SK-N-SH (cell line): ENCODE data around the gene HS3ST5. TPM values are rescaled to one million over a fixed set of nuclear protein-coding genes. Genes with fewer than 3 reads are reported as not detected.

Source experiments
- CTCF ChIA-PET: fragments of 300-600, 350-600 bp; formaldehyde crosslinking; extraction: SDS; loops from one replicate; lab custom pipeline; 2021; lab: Yijun Ruan, JAX
- POLR2A ChIA-PET: fragments of 350-600 bp; sonication (Branson Sonifier 250); formaldehyde crosslinking; extraction: SDS; loops from one replicate; lab custom pipeline; 2020; ENCODE audit warnings: antibody characterized with exemption, inconsistent platforms; lab: Yijun Ruan, JAX
- DNase-seq: peaks from one replicate; pipeline ENCODE4 v3.0.0; 2012
- H2AFZ ChIP-seq: fragments of 200-600 bp; sonication (generic); 2 replicates; pipeline ENCODE4 v1.8.1; 2016; ENCODE audit warnings: antibody characterized with exemption, mild to moderate bottlenecking, low read depth
- H3F3A ChIP-seq: fragments of 200-600 bp; sonication (generic); replicated peaks from 2 replicates; pipeline ENCODE3; 2016; ENCODE audit warnings: antibody characterized with exemption, mild to moderate bottlenecking; ENCODE audit not compliant: insufficient read depth
- H3K27ac ChIP-seq, 2 experiments: fragments of 200-500 bp in 1 of 2; fragments of 200-600 bp in 1 of 2; sonication (Bioruptor generic) in 1 of 2; sonication (generic), shearing (Covaris generic) in 1 of 2; 2 replicates each; pipeline versions ENCODE4 v1.5.1 to v1.6.1; 2014 to 2016; ENCODE audit warnings: low read depth in 2 of 2, inconsistent platforms in 1 of 2, low read length in 1 of 2, mild to moderate bottlenecking in 1 of 2, mixed read lengths in 1 of 2
- H3K27me3 ChIP-seq: fragments of 200-600 bp; sonication (generic), shearing (Covaris generic); 2 replicates; pipeline ENCODE4 v1.6.1; 2016; ENCODE audit warnings: mixed run types; ENCODE audit not compliant: insufficient read depth
- H3K36me3 ChIP-seq, 2 experiments: fragments of 200-500 bp in 1 of 2; fragments of 200-600 bp in 1 of 2; sonication (Bioruptor generic) in 1 of 2; sonication (generic) in 1 of 2; replicated peaks in 1 of 2; 2 replicates each; pipeline versions ENCODE3 to v1.5.1; 2014 to 2016; ENCODE audit warnings: low read length in 1 of 2, mild to moderate bottlenecking in 1 of 2; ENCODE audit not compliant: insufficient read depth in 2 of 2, control insufficient read depth in 1 of 2
- H3K4me1 ChIP-seq, 2 experiments: fragments of 200-500 bp in 1 of 2; fragments of 200-600 bp in 1 of 2; sonication (Bioruptor generic) in 1 of 2; sonication (generic), shearing (Covaris generic) in 1 of 2; 2 replicates each; pipeline versions ENCODE4 v1.5.1 to v1.6.1; 2014 to 2016; ENCODE audit warnings: low read depth in 1 of 2, low read length in 1 of 2, mixed run types in 1 of 2; ENCODE audit not compliant: insufficient read depth in 2 of 2, control insufficient read depth in 1 of 2
- H3K4me2 ChIP-seq: fragments of 200-600 bp; sonication (generic), shearing (Covaris generic); 2 replicates; pipeline ENCODE4 v1.6.1; 2017; ENCODE audit warnings: mixed run types
- H3K4me3 ChIP-seq, 2 experiments: fragments of 200-500 bp in 1 of 2; fragments of 200-600 bp in 1 of 2; sonication (Bioruptor generic) in 1 of 2; sonication (generic), shearing (Covaris generic) in 1 of 2; 2 replicates each; pipeline versions ENCODE4 v1.5.1 to v1.8.1; 2014 to 2016; ENCODE audit warnings: low read depth in 2 of 2, inconsistent platforms in 1 of 2, low read length in 1 of 2, mild to moderate bottlenecking in 1 of 2, mixed read lengths in 1 of 2, moderate library complexity in 1 of 2
- H3K79me2 ChIP-seq: fragments of 200-600 bp; sonication (generic); 2 replicates; pipeline ENCODE4 v1.8.1; 2017; ENCODE audit warnings: mild to moderate bottlenecking; ENCODE audit not compliant: insufficient read depth
- H3K9ac ChIP-seq: fragments of 200-600 bp; sonication (generic); 2 replicates; pipeline ENCODE4 v1.6.1; 2017; ENCODE audit warnings: mixed run types
- H3K9me2 ChIP-seq: fragments of 200-600 bp; sonication (generic); 2 replicates; pipeline ENCODE4 v1.6.1; 2017; ENCODE audit warnings: mixed run types
- H3K9me3 ChIP-seq: fragments of 200-600 bp; sonication (generic); 2 replicates; pipeline ENCODE4 v1.6.1; 2017; ENCODE audit warnings: mixed run types, mild to moderate bottlenecking, moderate library complexity
- H4K20me1 ChIP-seq: fragments of 200-600 bp; sonication (generic); 2 replicates; pipeline ENCODE4 v1.6.1; 2017; ENCODE audit warnings: mild to moderate bottlenecking, mixed run types; ENCODE audit not compliant: insufficient read depth
- CTCF ChIP-seq: fragments of 200-600 bp; sonication (generic); IDR thresholded peaks from 2 replicates; pipeline ENCODE4 v1.6.1; 2017; ENCODE audit warnings: antibody characterized with exemption, mild to moderate bottlenecking, moderate library complexity
- ELF1 ChIP-seq: IDR thresholded peaks from 2 replicates; pipeline ENCODE4 v1.4.0; 2012
- EP300 ChIP-seq, 2 experiments: IDR thresholded peaks; 2 replicates each; pipeline versions ENCODE4 v1.4.0 to v1.6.1; 2012; ENCODE audit warnings: borderline replicate concordance in 1 of 2, low read depth in 1 of 2, low read length in 1 of 2
- EZH2phosphoT487 ChIP-seq: fragments of 200-600 bp; sonication (generic); IDR thresholded peaks from 2 replicates; pipeline ENCODE4 v1.6.1; 2017; ENCODE audit warnings: low read depth, mixed run types, mild to moderate bottlenecking, antibody characterized with exemption, moderate library complexity, borderline replicate concordance
- GATA2 ChIP-seq: sonication (generic); formaldehyde crosslinking; IDR thresholded peaks from 2 replicates; pipeline ENCODE4 v1.5.0; 2020; ENCODE audit warnings: mild to moderate bottlenecking, missing genetic modification reagents
- JUND ChIP-seq: IDR thresholded peaks from 2 replicates; pipeline ENCODE4 v1.4.0; 2012
- MEF2A ChIP-seq: IDR thresholded peaks from 2 replicates; pipeline ENCODE4 v1.4.0; 2012; ENCODE audit warnings: low read depth, borderline replicate concordance
- POLR2AphosphoS5 ChIP-seq: IDR thresholded peaks from 2 replicates; pipeline ENCODE4 v1.6.1; 2012; ENCODE audit warnings: low read depth, low read length
- WGBS: methylation state at CpG from one replicate; pipeline ENCODE4 v1.1.6; 2017; ENCODE audit warnings: low lambda C conversion rate; 5-methylcytosine and 5-hydroxymethylcytosine counted together
- polyA plus RNA-seq, 3 experiments: library from polyadenylated mRNA; depleted of rRNA; stranded (reverse); fragments of >200 nt; gene quantifications; 2 replicates each; pipeline ENCODE4 v1.2.3, GENCODE V29; 2012
- TF ChIP-seq, protein P1 (sequence below): fragments of 150-350 bp; IDR thresholded peaks from 2 replicates; pipeline ENCODE4 v1.6.1; 2017; ENCODE audit warnings: antibody characterized with exemption, low read length, low read depth, borderline replicate concordance
- TF ChIP-seq, protein P2 (sequence below): fragments of 150-350 bp; IDR thresholded peaks from 2 replicates; pipeline ENCODE4 v1.6.1; 2016; ENCODE audit warnings: mild to moderate bottlenecking, low read depth, low read length
- TF ChIP-seq, protein P3 (sequence below): IDR thresholded peaks from 2 replicates; pipeline ENCODE4 v1.4.0; 2012; ENCODE audit warnings: low read depth, borderline replicate concordance
- TF ChIP-seq, protein P4 (sequence below): IDR thresholded peaks from 2 replicates; pipeline ENCODE4 v1.4.0; 2012; ENCODE audit warnings: low read depth, borderline replicate concordance

HS3ST5 gene
- polyA plus RNA-seq, 1 of the 3 experiments (the other 2 are of a cell fraction) = 0.02 TPM

- Histone ChIP-seq H3K4me3 (no peak overlapping the region), H3K4me1 (peaks cover 3 to 12% of the 10 kb centered on the region in 2 experiments; a peak in 3 of 4 replicates), H3K9ac (no peak overlapping the region), H3F3A (no peaks in the 10 kb centered on the region), H3K9me3 (no peaks in the 10 kb centered on the region), H4K20me1 (no peaks in the 10 kb centered on the region), H3K79me2 (no peaks in the 10 kb centered on the region), H3K27me3 (no peaks in the 10 kb centered on the region)
- 85% methylated on average over 4 of the region's 4 CpGs for WGBS
- POLR2A ChIA-PET = no interaction called here
- TF ChIP-seq CTCF = no peak
- TF ChIP-seq, protein P1, sequence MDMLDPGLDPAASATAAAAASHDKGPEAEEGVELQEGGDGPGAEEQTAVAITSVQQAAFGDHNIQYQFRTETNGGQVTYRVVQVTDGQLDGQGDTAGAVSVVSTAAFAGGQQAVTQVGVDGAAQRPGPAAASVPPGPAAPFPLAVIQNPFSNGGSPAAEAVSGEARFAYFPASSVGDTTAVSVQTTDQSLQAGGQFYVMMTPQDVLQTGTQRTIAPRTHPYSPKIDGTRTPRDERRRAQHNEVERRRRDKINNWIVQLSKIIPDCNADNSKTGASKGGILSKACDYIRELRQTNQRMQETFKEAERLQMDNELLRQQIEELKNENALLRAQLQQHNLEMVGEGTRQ = no peak
- no peak for TF ChIP-seq MEF2A
- no peak for TF ChIP-seq EP300 (IDR thresholded peaks at IDR 0.05; ENCODE audit: borderline replicate concordance in 1 of 2, low read depth in 1 of 2, low read length in 1 of 2)
- TF ChIP-seq, protein P2, sequence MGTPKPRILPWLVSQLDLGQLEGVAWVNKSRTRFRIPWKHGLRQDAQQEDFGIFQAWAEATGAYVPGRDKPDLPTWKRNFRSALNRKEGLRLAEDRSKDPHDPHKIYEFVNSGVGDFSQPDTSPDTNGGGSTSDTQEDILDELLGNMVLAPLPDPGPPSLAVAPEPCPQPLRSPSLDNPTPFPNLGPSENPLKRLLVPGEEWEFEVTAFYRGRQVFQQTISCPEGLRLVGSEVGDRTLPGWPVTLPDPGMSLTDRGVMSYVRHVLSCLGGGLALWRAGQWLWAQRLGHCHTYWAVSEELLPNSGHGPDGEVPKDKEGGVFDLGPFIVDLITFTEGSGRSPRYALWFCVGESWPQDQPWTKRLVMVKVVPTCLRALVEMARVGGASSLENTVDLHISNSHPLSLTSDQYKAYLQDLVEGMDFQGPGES = no peak
- TF ChIP-seq, protein P3, sequence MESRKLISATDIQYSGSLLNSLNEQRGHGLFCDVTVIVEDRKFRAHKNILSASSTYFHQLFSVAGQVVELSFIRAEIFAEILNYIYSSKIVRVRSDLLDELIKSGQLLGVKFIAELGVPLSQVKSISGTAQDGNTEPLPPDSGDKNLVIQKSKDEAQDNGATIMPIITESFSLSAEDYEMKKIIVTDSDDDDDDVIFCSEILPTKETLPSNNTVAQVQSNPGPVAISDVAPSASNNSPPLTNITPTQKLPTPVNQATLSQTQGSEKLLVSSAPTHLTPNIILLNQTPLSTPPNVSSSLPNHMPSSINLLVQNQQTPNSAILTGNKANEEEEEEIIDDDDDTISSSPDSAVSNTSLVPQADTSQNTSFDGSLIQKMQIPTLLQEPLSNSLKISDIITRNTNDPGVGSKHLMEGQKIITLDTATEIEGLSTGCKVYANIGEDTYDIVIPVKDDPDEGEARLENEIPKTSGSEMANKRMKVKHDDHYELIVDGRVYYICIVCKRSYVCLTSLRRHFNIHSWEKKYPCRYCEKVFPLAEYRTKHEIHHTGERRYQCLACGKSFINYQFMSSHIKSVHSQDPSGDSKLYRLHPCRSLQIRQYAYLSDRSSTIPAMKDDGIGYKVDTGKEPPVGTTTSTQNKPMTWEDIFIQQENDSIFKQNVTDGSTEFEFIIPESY = no peak
- TF ChIP-seq, all 33 proteins: peak for 0
- H3K27ac ChIP-seq = no peak overlapping the region
- no peaks in the 10 kb centered on the region for H3K9me2 ChIP-seq
- no peak overlapping the region for H2AFZ ChIP-seq
- CTCF ChIA-PET = interaction anchor here (1.3 kb wide), 1 partner anchor 15 kb away, joined by 4 read pairs; no protein-coding TSS in a partner anchor
- H3K36me3 ChIP-seq = no peaks in the 10 kb centered on the region
- no peak overlapping the region for H3K4me2 ChIP-seq
- no peak for DNase-seq
Measured at GRCh38 chr6:114061741-114062140, 281.1 kb downstream of the HS3ST5 start.

DNA sequence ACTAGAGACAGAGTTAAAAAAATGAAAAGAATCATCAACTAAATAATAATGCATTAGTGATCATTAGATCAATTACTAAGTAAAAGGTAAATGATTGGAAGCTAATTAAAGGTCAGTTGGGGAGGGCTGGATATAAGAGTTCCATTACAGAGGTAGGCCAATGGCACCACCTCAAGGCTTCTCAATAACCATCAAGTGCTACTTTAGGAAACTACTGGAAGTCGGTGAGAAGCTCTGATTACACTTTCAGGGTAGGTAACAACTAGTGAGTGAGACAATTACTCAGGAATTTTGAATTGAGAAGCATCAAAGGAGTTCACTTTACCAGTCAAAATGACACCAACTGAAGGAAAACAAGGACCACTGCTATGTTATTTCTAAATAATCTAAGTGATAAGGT lies 281.7 kb downstream of the HS3ST5 start:
- Histone ChIP-seq H3K27me3 (no peaks in the 10 kb centered on the region), H3K9me2 (no peaks in the 10 kb centered on the region), H3K27ac (no peak overlapping the region), H2AFZ (no peak overlapping the region), H3K9ac (no peak overlapping the region), H3K4me3 (no peak overlapping the region), H3K36me3 (no peaks in the 10 kb centered on the region), H3K4me2 (no peak overlapping the region), H3K9me3 (no peaks in the 10 kb centered on the region), H3K4me1 (peaks cover 3 to 12% of the 10 kb centered on the region in 2 experiments; a peak in 3 of 4 replicates), H4K20me1 (no peaks in the 10 kb centered on the region), H3K79me2 (no peaks in the 10 kb centered on the region), H3F3A (no peaks in the 10 kb centered on the region)
- WGBS = 45% methylated on average over 1 of the region's 1 CpG
- TF ChIP-seq, protein P3 = no peak
- TF ChIP-seq JUND (no peak), POLR2AphosphoS5 (no peak), ELF1 (no peak), EZH2phosphoT487 (no peak), GATA2 (CRISPR knock-in tag) (no peak)
- TF ChIP-seq, protein P2 = no peak
- TF ChIP-seq, protein P4, sequence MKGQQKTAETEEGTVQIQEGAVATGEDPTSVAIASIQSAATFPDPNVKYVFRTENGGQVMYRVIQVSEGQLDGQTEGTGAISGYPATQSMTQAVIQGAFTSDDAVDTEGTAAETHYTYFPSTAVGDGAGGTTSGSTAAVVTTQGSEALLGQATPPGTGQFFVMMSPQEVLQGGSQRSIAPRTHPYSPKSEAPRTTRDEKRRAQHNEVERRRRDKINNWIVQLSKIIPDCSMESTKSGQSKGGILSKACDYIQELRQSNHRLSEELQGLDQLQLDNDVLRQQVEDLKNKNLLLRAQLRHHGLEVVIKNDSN = no peak
- POLR2A ChIA-PET = no interaction called here
- CTCF ChIA-PET = interaction anchor here (1.3 to 1.9 kb wide), 2 partner anchors 16 to 47 kb away, joined by 4 to 5 read pairs; no protein-coding TSS in a partner anchor
- DNase-seq = no peak
